MM.1S (cell line): ENCODE data around the gene SCGB1D2.

Experiments used
- DNase-seq: peaks from one replicate; pipeline ENCODE4 v3.0.0-alpha.2; 2015
- H2AFZ ChIP-seq: fragments of 300-600 bp; sonication (generic); 2 replicates; pipeline ENCODE4 v1.6.0; 2016; ENCODE audit warnings: antibody characterized with exemption, low read length
- H3F3A ChIP-seq: fragments of 300-600 bp; sonication (generic); 2 replicates; pipeline ENCODE4 v1.6.1; 2016; ENCODE audit warnings: mild to moderate bottlenecking, antibody characterized with exemption, low read length, moderate library complexity, mixed read lengths; ENCODE audit not compliant: insufficient read depth
- H3K27ac ChIP-seq: fragments of 300-600 bp; sonication (generic); 2 replicates; pipeline ENCODE4 v1.5.1; 2016; ENCODE audit warnings: mild to moderate bottlenecking, low read length
- H3K27me3 ChIP-seq: fragments of 300-600 bp; sonication (generic); replicated peaks from 2 replicates; pipeline ENCODE4 v1.6.0; 2016; ENCODE audit warnings: low read length; ENCODE audit not compliant: insufficient read depth
- H3K36me3 ChIP-seq: fragments of 300-600 bp; sonication (generic); replicated peaks from 2 replicates; pipeline ENCODE4 v1.6.1; 2016; ENCODE audit warnings: mild to moderate bottlenecking, low read length, mixed read lengths; ENCODE audit not compliant: insufficient read depth
- H3K4me1 ChIP-seq: fragments of 300-600 bp; sonication (generic); 2 replicates; pipeline ENCODE4 v1.6.1; 2016; ENCODE audit warnings: low read length, mixed read lengths
- H3K4me2 ChIP-seq: fragments of 300-600 bp; sonication (generic); 2 replicates; pipeline ENCODE4 v1.6.0; 2016; ENCODE audit warnings: low read depth, low read length
- H3K4me3 ChIP-seq: fragments of 300-600 bp; sonication (generic); 2 replicates; pipeline ENCODE4 v1.5.1; 2016; ENCODE audit warnings: low read length, mixed read lengths
- H3K79me2 ChIP-seq: fragments of 300-600 bp; sonication (generic); 2 replicates; pipeline ENCODE4 v1.6.1; 2016; ENCODE audit warnings: mixed run types, low read length, mixed read lengths
- H3K9ac ChIP-seq: fragments of 300-600 bp; sonication (generic); 2 replicates; pipeline ENCODE4 v1.6.1; 2016; ENCODE audit warnings: low read length, mixed read lengths
- H3K9me2 ChIP-seq: fragments of 300-600 bp; sonication (generic); replicated peaks from 2 replicates; pipeline ENCODE4 v1.6.1; 2016; ENCODE audit warnings: mild to moderate bottlenecking, low read length, mixed read lengths; ENCODE audit not compliant: insufficient read depth
- H3K9me3 ChIP-seq: fragments of 300-600 bp; sonication (generic); replicated peaks from 2 replicates; pipeline ENCODE4 v1.6.1; 2016; ENCODE audit warnings: mild to moderate bottlenecking, low read length, mixed read lengths; ENCODE audit not compliant: insufficient read depth
- H4K20me1 ChIP-seq: fragments of 300-600 bp; sonication (generic); 2 replicates; pipeline ENCODE4 v1.6.1; 2016; ENCODE audit warnings: mild to moderate bottlenecking, low read length, moderate library complexity, mixed read lengths; ENCODE audit not compliant: insufficient read depth
- EZH2 ChIP-seq: fragments of 300-600 bp; sonication (generic); optimal IDR thresholded peaks from 2 replicates; pipeline ENCODE3; 2017; ENCODE audit warnings: low read depth, mild to moderate bottlenecking, antibody characterized with exemption, low read length, mixed read lengths
- EZH2phosphoT487 ChIP-seq: fragments of 300-600 bp; sonication (generic); IDR thresholded peaks from 2 replicates; pipeline ENCODE4 v1.6.1; 2018; ENCODE audit warnings: antibody characterized with exemption, low read length
- TF ChIP-seq, protein P1 (sequence below): fragments of 300-600 bp; sonication (generic); IDR thresholded peaks from 2 replicates; pipeline ENCODE4 v1.5.1; 2016; ENCODE audit warnings: antibody characterized with exemption, low read length, mixed read lengths

The SCGB1D2 gene

GRCh38 chr11:62208785-62209144, 33.3 kb upstream of the SCGB1D2 start:
- Histone ChIP-seq H3F3A (no peaks in the 10 kb centered on the region), H3K9me3 (no peaks in the 10 kb centered on the region)

DNA sequence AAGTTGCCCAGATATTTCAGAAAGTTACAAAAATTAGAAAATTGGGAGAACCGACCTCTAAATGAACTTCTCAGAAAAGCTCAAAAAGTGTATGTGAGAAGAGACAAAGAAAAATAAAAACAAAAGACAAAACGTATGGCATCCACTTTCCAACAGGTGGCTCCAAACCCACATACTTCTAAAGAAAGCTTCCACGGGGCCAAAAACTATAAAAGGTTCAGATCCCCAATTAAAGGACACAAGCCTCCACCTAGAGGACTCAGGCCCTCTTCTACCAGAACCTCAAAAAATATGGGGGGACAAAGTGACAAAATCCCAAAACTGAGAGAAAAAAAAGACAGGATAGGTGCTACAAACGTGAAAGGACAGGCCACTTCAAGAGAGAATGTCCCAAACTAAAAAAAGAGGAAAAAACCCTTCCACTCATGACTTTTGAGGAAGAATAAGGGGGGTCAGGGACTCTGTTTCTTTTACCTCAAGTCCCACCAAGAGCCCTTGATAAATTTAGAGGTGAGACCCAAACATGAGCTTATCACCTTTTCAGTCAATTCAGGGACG, 24.8 kb upstream of the SCGB1D2 start:
- no peaks in the 10 kb centered on the region for H3F3A ChIP-seq
- no peaks in the 10 kb centered on the region for H3K79me2 ChIP-seq
- no peak overlapping the region for H2AFZ ChIP-seq
- no peak overlapping the region for H3K27ac ChIP-seq
- H3K4me2 ChIP-seq, result no peak overlapping the region
- no peaks in the 10 kb centered on the region for H3K9me2 ChIP-seq
- H3K9me3 ChIP-seq, result no peaks in the 10 kb centered on the region
- no peak overlapping the region for H3K9ac ChIP-seq
- no peak overlapping the region for H3K4me3 ChIP-seq
- no peaks in the 10 kb centered on the region for H4K20me1 ChIP-seq
- H3K27me3 ChIP-seq, result no peaks in the 10 kb centered on the region
- DNase-seq, result peak; percentile 27
- no peaks in the 10 kb centered on the region for H3K36me3 ChIP-seq
- TF ChIP-seq EZH2phosphoT487 (no peak), EZH2 (no peak)
- TF ChIP-seq, protein P1, sequence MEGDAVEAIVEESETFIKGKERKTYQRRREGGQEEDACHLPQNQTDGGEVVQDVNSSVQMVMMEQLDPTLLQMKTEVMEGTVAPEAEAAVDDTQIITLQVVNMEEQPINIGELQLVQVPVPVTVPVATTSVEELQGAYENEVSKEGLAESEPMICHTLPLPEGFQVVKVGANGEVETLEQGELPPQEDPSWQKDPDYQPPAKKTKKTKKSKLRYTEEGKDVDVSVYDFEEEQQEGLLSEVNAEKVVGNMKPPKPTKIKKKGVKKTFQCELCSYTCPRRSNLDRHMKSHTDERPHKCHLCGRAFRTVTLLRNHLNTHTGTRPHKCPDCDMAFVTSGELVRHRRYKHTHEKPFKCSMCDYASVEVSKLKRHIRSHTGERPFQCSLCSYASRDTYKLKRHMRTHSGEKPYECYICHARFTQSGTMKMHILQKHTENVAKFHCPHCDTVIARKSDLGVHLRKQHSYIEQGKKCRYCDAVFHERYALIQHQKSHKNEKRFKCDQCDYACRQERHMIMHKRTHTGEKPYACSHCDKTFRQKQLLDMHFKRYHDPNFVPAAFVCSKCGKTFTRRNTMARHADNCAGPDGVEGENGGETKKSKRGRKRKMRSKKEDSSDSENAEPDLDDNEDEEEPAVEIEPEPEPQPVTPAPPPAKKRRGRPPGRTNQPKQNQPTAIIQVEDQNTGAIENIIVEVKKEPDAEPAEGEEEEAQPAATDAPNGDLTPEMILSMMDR, result peak; percentile 64
- H3K4me1 ChIP-seq, result peaks cover 8% of the 10 kb centered on the region; the same call in 1 of the 2 replicates

More at GRCh38 chr11:62208785-62209144, 33.3 kb upstream of the SCGB1D2 start:
- Histone ChIP-seq H3K36me3 (no peaks in the 10 kb centered on the region), H3K4me2 (no peak overlapping the region), H3K79me2 (no peaks in the 10 kb centered on the region), H2AFZ (no peak overlapping the region), H4K20me1 (no peaks in the 10 kb centered on the region), H3K4me3 (no peak overlapping the region), H3K27ac (no peak overlapping the region), H3K9me2 (no peaks in the 10 kb centered on the region), H3K4me1 (no peaks in the 10 kb centered on the region), H3K27me3 (no peaks in the 10 kb centered on the region), H3K9ac (no peak overlapping the region)
- TF ChIP-seq, protein P1, result no peak
- TF ChIP-seq EZH2, result no peak
- TF ChIP-seq EZH2phosphoT487, result no peak
- no peak for DNase-seq

GRCh38 chr11:62221498-62221897, 20.5 kb upstream of the SCGB1D2 start:
- no peaks in the 10 kb centered on the region for H3K79me2 ChIP-seq
- no peak overlapping the region for H2AFZ ChIP-seq
- no peak overlapping the region for H3K4me3 ChIP-seq
- no peaks in the 10 kb centered on the region for H3K9me3 ChIP-seq
- H3K9ac ChIP-seq, result no peak overlapping the region
- H4K20me1 ChIP-seq, result no peaks in the 10 kb centered on the region
- H3K4me2 ChIP-seq, result no peak overlapping the region
- H3K27me3 ChIP-seq, result no peaks in the 10 kb centered on the region
- peaks cover 8% of the 10 kb centered on the region; the same call in 1 of the 2 replicates for H3K4me1 ChIP-seq
- H3F3A ChIP-seq, result no peaks in the 10 kb centered on the region
- DNase-seq, result no peak
- no peaks in the 10 kb centered on the region for H3K9me2 ChIP-seq
- no peak overlapping the region for H3K27ac ChIP-seq
- no peaks in the 10 kb centered on the region for H3K36me3 ChIP-seq
- TF ChIP-seq, protein P1, result no peak
- no peak for TF ChIP-seq EZH2
- no peak for TF ChIP-seq EZH2phosphoT487
